Fibroblast of pulmonary artery (primary cell): ENCODE results near the gene CNOT2.
A peak's percentile ranks its signal among the peaks of the same experiment; 100 is the strongest.

ENCODE experiments used
- DNase-seq: peaks from one replicate; pipeline ENCODE4 v3.0.0-alpha.2; 2010; ENCODE audit warnings: low read depth
- H3K4me3 ChIP-seq: replicated peaks from 2 replicates; pipeline ENCODE4 v1.5.1; 2011; ENCODE audit warnings: low read depth, mild to moderate bottlenecking, control low read depth, low read length, moderate library complexity
- CTCF ChIP-seq: IDR thresholded peaks from 2 replicates; pipeline ENCODE4 v1.5.1; 2011; ENCODE audit warnings: mild to moderate bottlenecking, control low read depth, low read length, inconsistent platforms; ENCODE audit errors: missing control alignments

Gene CNOT2

DNA sequence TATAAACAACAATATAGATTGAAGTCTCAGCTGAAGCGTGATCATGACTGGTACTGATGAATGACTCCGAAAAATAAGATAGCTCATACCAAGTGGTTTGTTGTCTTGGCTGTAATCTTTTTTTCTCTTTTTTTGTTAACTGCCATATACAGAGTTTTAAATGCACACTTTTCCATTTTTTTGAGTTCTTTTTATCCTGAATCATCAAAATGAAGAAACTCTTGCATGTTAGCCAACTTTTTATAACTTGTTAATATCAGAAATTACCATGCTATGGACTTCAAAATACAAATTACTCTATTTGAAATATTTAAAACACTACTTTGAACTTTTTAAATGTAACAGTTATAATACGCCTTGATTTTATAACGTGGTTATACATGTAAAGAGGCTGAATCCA, 112.7 kb downstream of the CNOT2 start:
- no peak overlapping the region for H3K4me3 ChIP-seq
- TF ChIP-seq CTCF = no peak
- no peak for DNase-seq

- TF ChIP-seq CTCF = no peak
- peak; percentile 13 for DNase-seq
- H3K4me3 ChIP-seq = no peak overlapping the region
Observed at GRCh38 chr12:70359458-70360197, 116.4 kb downstream of the CNOT2 start.

GRCh38 chr12:70360218-70360617, 117.0 kb downstream of the CNOT2 start:
- DNase-seq = no peak
- TF ChIP-seq CTCF = no peak
- H3K4me3 ChIP-seq = no peak overlapping the region

DNA sequence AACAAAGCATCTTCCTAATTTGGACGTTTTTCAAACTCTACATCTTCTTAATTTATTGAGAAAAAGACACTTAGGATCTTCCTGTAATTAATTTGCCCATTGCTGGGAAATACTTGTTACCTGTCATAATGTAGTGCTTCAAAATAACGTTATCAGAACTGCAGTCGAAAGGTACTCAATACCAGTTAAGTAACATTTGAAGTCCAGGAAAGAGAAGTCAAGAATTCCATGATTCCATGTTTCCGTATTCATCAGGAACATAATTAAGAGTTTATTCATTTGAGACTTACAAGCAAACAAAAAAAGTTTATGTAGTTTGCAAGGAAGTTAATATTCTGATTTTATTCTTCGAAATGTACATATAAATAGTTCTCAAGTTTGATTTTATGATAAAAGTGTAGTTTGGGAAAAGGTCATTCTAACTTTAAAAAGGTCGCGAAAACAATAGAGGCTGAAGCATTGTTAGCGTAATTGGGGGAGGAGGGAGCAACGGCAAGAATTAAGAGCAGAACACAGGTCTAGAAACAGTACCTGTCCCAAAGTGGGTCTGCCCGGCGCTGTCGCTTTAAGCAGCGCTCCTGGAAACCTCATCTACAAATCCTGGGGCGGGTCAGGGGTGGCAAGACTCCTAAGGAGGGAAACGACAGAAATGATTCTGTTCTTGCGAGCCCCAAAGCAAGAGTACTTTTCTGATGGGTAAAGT, 121.6 kb downstream of the CNOT2 start:
- DNase-seq = no peak
- H3K4me3 ChIP-seq = peak overlapping the region; percentile 86
- no peak for TF ChIP-seq CTCF

DNA sequence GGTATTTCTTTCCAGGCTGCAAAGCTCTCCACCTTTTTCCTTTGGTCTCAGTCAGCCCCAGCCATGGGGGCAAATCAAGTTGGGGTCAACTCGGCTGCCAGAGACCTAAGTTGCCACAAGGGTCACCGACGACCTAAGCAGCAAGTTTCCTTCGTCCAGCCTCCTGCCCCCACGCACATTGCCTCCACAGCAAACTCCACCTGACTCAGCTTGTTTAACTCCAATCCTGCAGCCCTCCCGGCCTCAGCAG, 122.1 kb downstream of the CNOT2 start:
- TF ChIP-seq CTCF = no peak
- no peak for DNase-seq
- peak overlapping the region; percentile 86 for H3K4me3 ChIP-seq

- H3K4me3 ChIP-seq = peak within 1 kb of the TSS; percentile 86
- peak; percentile 65 for DNase-seq
- TF ChIP-seq CTCF = no peak
Observed at GRCh38 chr12:70365648-70366518, 122.7 kb downstream of the CNOT2 start, which contains the start of gene KCNMB4. Gene KCNMB4, plus strand, starts transcription at chr12:70366290. Its CDS starts 445 bp downstream, at chr12:70366735.
